Fibroblast of mammary gland (primary cell): ENCODE data around the gene MYG1.
A peak's percentile ranks its signal among the peaks of the same experiment; 100 is the strongest.

Experiments
- DNase-seq: peaks from one replicate; pipeline ENCODE4 v3.0.0-alpha.2; 2010; ENCODE audit warnings: low read depth
- H3K4me3 ChIP-seq: 2 replicates; pipeline ENCODE4 v1.5.1; 2011; ENCODE audit warnings: low read depth, mild to moderate bottlenecking, low read length, moderate library complexity; ENCODE audit not compliant: control insufficient read depth
- CTCF ChIP-seq: conservative IDR thresholded peaks from 2 replicates; pipeline ENCODE4 v1.5.1; 2011; ENCODE audit warnings: low read depth, low read length, inconsistent platforms; ENCODE audit not compliant: control insufficient read depth, insufficient read depth

MYG1 gene

GRCh38 chr12:53343449-53343848 is 44.0 kb downstream of the MYG1 start:
- TF ChIP-seq CTCF: no peak

GRCh38 chr12:53343969-53344368 is 44.5 kb downstream of the MYG1 start:
- DNase-seq: no peak
- no peak for TF ChIP-seq CTCF
- no peak overlapping the region for H3K4me3 ChIP-seq

More at GRCh38 chr12:53343449-53343848, 44.0 kb downstream of the MYG1 start:
- DNase-seq: no peak
- no peak overlapping the region for H3K4me3 ChIP-seq

- TF ChIP-seq CTCF: no peak
- peak overlapping the region; percentile 33 for H3K4me3 ChIP-seq
- no peak for DNase-seq
Measured at GRCh38 chr12:53344487-53344823, 45.0 kb downstream of the MYG1 start.

- peak overlapping the region; percentile 66 for H3K4me3 ChIP-seq
- peak; percentile 69 for TF ChIP-seq CTCF
- DNase-seq: peak; percentile 75
Measured at GRCh38 chr12:53344824-53345485, 45.5 kb downstream of the MYG1 start.

GRCh38 chr12:53345486-53346188 is 46.1 kb downstream of the MYG1 start:
- peak; percentile 80 for DNase-seq
- no peak for TF ChIP-seq CTCF
- peak overlapping the region; percentile 66 for H3K4me3 ChIP-seq

- H3K4me3 ChIP-seq: no peak overlapping the region
- TF ChIP-seq CTCF: no peak
- DNase-seq: no peak
Measured at GRCh38 chr12:53346491-53346890, 47.0 kb downstream of the MYG1 start.
